Measurements from ENCODE around the gene PLCB3. TPM values are rescaled to one million over a fixed set of nuclear protein-coding genes. Genes with fewer than 3 reads are reported as not detected.
A peak's percentile ranks its signal among the peaks of the same experiment; 100 is the strongest.
"Not testable (repeated sequence)": the region's sequence is repeated elsewhere in the genome, so short reads cannot be mapped to it uniquely, and the experiment has no call there.

The PLCB3 gene
- total and polyA plus RNA-seq, 12 donors = 5.0 to 89.5 (median 41.2) TPM

GRCh38 chr11:64313491-64314145 lies 62.3 kb downstream of the PLCB3 start:
- Histone ChIP-seq H3K4me3 (no peak overlapping the region), H3K4me1 (replicated peaks in 1 of 2) (peaks cover 0 to 9% of the 10 kb centered on the region in 2 donors), H3K36me3 (replicated peaks in 1 of 2) (peaks cover 0 to 23% of the 10 kb centered on the region in 2 donors), H3K27ac (peak overlapping the region in 4 of 5 donors; percentile 41 to 85 (median 63)), H3K27me3 (no peaks in the 10 kb centered on the region), H3K9me3 (replicated peaks in 1 of 3) (no peaks in the 10 kb centered on the region)
- intact Hi-C loops (cut with DNase I) = loop anchor here in 1 of 2 donors (5.0 kb wide), 1 partner anchor 39 kb away; no protein-coding TSS in a partner anchor
- WGBS, 4 donors = 66 to 76% (median 69%) methylated on average over 13 to 18 of the region's 18 CpGs
- TF ChIP-seq POLR2A (IDR thresholded peaks at IDR 0.05) (peak in 1 of 2 donors; percentile 38), CTCF (IDR thresholded peaks at IDR 0.05) (no peak)
- peak in 5 of 7 donors; percentile 60 to 81 (median 70) for DNase-seq

- no peaks in the 10 kb centered on the region for H3K27me3 ChIP-seq
- WGBS, 4 donors = 84 to 88% (median 85%) methylated on average over 15 to 19 of the region's 19 CpGs
- intact Hi-C loops (cut with DNase I) = loop anchor here in 1 of 2 donors (5.0 kb wide), 1 partner anchor 38 kb away; no protein-coding TSS in a partner anchor
- no peak overlapping the region for H3K4me3 ChIP-seq
- TF ChIP-seq CTCF (IDR thresholded peaks at IDR 0.05) = no peak
- no peak for DNase-seq
- peak overlapping the region in 4 of 5 donors; percentile 41 to 85 (median 63) for H3K27ac ChIP-seq
- no peaks in the 10 kb centered on the region for H3K9me3 ChIP-seq (replicated peaks in 1 of 3)
- H3K4me1 ChIP-seq (replicated peaks in 1 of 2) = peaks cover 6 to 14% of the 10 kb centered on the region in 2 donors
- peaks cover 0 to 23% of the 10 kb centered on the region in 2 donors for H3K36me3 ChIP-seq (replicated peaks in 1 of 2)
Measured at GRCh38 chr11:64314146-64314804, 62.9 kb downstream of the PLCB3 start.

DNA sequence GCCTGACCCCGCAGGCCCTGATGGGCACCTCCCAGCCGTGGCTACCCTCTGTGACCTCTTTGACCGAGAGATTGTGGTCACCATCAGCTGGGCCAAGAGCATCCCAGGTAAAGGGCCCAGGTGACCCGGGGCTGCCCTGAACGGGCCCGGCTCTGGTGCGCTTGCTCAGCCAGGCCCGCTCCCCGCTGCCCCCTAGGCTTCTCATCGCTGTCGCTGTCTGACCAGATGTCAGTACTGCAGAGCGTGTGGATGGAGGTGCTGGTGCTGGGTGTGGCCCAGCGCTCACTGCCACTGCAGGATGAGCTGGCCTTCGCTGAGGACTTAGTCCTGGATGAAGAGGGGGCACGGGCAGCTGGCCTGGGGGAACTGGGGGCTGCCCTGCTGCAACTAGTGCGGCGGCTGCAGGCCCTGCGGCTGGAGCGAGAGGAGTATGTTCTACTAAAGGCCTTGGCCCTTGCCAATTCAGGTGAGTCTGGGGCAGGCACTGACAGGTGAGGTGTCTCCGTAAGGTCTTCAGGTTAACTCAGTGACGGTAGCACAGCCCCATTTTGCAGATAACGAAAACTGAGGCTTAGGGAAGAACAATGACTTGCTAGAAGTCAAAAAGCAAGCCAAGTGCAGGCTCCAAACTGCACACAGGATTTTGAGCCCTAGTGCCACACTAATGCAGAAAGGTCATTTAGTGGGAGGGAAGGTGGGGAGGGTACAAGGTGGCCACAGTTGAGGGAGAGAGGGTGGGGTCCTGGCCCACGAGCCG lies 63.7 kb downstream of the PLCB3 start:
- Histone ChIP-seq H3K9me3 (replicated peaks in 1 of 3) (no peaks in the 10 kb centered on the region), H3K27me3 (no peaks in the 10 kb centered on the region), H3K4me3 (no peak overlapping the region), H3K4me1 (replicated peaks in 1 of 2) (peaks cover 10 to 20% of the 10 kb centered on the region in 2 donors), H3K27ac (peak overlapping the region in 1 of 5 donors; percentile 81), H3K36me3 (replicated peaks in 1 of 2) (peaks cover 0 to 23% of the 10 kb centered on the region in 2 donors)
- intact Hi-C loops (cut with DNase I) = loop anchor here in 1 of 2 donors (5.0 kb wide), 1 partner anchor 37 kb away; no protein-coding TSS in a partner anchor
- 87 to 91% (median 90%) methylated on average over 13 to 24 of the region's 24 CpGs for WGBS, 4 donors
- DNase-seq = peak in 2 of 7 donors; percentile 27 to 52
- TF ChIP-seq POLR2A (IDR thresholded peaks at IDR 0.05) (no peak), CTCF (IDR thresholded peaks at IDR 0.05) (no peak)

DNA sequence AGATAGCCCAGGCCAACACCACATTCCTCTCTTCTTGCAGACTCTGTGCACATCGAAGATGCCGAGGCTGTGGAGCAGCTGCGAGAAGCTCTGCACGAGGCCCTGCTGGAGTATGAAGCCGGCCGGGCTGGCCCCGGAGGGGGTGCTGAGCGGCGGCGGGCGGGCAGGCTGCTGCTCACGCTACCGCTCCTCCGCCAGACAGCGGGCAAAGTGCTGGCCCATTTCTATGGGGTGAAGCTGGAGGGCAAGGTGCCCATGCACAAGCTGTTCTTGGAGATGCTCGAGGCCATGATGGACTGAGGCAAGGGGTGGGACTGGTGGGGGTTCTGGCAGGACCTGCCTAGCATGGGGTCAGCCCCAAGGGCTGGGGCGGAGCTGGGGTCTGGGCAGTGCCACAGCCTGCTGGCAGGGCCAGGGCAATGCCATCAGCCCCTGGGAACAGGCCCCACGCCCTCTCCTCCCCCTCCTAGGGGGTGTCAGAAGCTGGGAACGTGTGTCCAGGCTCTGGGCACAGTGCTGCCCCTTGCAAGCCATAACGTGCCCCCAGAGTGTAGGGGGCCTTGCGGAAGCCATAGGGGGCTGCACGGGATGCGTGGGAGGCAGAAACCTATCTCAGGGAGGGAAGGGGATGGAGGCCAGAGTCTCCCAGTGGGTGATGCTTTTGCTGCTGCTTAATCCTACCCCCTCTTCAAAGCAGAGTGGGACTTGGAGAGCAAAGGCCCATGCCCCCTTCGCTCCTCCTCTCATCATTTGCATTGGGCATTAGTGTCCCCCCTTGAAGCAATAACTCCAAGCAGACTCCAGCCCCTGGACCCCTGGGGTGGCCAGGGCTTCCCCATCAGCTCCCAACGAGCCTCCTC lies 64.6 kb downstream of the PLCB3 start:
- H3K27me3 ChIP-seq; intact Hi-C loops (cut with DNase I); DNase-seq; H3K9me3 ChIP-seq (replicated peaks in 1 of 3); H3K4me3 ChIP-seq: not testable (repeated sequence)
- peaks cover 10 to 20% of the 10 kb centered on the region in 2 donors for H3K4me1 ChIP-seq (replicated peaks in 1 of 2)
- peak overlapping the region in 2 of 5 donors; percentile 98 to 100 for H3K27ac ChIP-seq
- peaks cover 0 to 23% of the 10 kb centered on the region in 2 donors for H3K36me3 ChIP-seq (replicated peaks in 1 of 2)
- WGBS, 4 donors = 68 to 75% (median 71%) methylated on average over 2 to 25 of the region's 25 CpGs
